Mammary epithelial cell (primary cell): ENCODE results near the gene ELOVL5.

ENCODE experiments used
- EZH2 ChIP-seq: IDR thresholded peaks from 2 replicates; pipeline ENCODE4 v1.6.1; 2012; ENCODE audit warnings: low read length, inconsistent platforms, borderline replicate concordance
- TF ChIP-seq, protein P1 (sequence below), 2 donors: IDR thresholded peaks in 1 of 2; conservative IDR thresholded peaks in 1 of 2; 2 replicates each; pipeline ENCODE4 v1.5.1; 2011 to 2012; ENCODE audit warnings: inconsistent platforms in 2 of 2, low read length in 2 of 2, mild to moderate bottlenecking in 2 of 2, control low read depth in 1 of 2, low read depth in 1 of 2; ENCODE audit not compliant: insufficient read depth in 1 of 2; ENCODE audit errors: extremely low read depth in 1 of 2

DNA sequence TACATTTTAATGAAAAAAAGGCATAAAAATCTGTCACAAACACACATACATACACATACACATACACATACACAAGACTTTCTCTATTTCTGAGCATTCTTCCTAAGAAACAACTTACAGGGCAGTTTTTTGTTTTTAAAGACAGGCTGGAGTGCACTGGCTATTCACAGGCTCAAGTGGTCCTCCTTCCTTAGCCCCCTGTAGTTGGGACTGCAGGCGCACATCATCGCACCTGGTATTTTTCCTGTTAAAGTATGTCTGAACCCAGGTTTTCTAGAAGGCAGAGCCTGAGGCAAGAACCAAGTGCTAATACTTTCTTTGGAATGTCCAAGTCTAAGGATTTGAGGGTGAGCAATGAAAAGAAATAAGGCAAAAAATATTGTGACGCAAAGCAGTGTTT, 41.3 kb upstream of the ELOVL5 start:
- TF ChIP-seq, protein P1, sequence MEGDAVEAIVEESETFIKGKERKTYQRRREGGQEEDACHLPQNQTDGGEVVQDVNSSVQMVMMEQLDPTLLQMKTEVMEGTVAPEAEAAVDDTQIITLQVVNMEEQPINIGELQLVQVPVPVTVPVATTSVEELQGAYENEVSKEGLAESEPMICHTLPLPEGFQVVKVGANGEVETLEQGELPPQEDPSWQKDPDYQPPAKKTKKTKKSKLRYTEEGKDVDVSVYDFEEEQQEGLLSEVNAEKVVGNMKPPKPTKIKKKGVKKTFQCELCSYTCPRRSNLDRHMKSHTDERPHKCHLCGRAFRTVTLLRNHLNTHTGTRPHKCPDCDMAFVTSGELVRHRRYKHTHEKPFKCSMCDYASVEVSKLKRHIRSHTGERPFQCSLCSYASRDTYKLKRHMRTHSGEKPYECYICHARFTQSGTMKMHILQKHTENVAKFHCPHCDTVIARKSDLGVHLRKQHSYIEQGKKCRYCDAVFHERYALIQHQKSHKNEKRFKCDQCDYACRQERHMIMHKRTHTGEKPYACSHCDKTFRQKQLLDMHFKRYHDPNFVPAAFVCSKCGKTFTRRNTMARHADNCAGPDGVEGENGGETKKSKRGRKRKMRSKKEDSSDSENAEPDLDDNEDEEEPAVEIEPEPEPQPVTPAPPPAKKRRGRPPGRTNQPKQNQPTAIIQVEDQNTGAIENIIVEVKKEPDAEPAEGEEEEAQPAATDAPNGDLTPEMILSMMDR (conservative IDR thresholded peaks at IDR 0.05 in 1 of 2, IDR thresholded peaks at IDR 0.05 in 1 of 2; ENCODE audit: extremely low read depth in 1 of 2, insufficient read depth in 1 of 2, low read depth in 1 of 2, low read length in 2 of 2), result no peak
- TF ChIP-seq EZH2, result no peak
